Calu3 (cell line): ENCODE measurements around the gene PRR19. TPM values are rescaled to one million over a fixed set of nuclear protein-coding genes. Genes with fewer than 3 reads are reported as not detected.
A peak's percentile ranks its signal among the peaks of the same experiment; 100 is the strongest.
"Not testable (repeated sequence)": the region's sequence is repeated elsewhere in the genome, so short reads cannot be mapped to it uniquely, and the experiment has no call there.

Experiments
- BruUV-seq: library from RNA; stranded (reverse); fragments of 400-500 nt; replicated peaks from 2 replicates; lab custom pipeline; 2021; lab: Mats Ljungman, UMichigan
- CTCF ChIA-PET: fragments of 300-600 bp; sonication (Branson Sonifier 250); formaldehyde crosslinking; loops from one replicate; lab custom pipeline; 2022; ENCODE audit warnings: antibody characterized with exemption; lab: Charles Lee
- DNase-seq: peaks from one replicate; pipeline ENCODE4 v3.0.0; 2022
- H3K27ac Mint-ChIP-seq: one replicate; pipeline ENCODE4 v1.8.0; 2022; ENCODE audit warnings: mixed read lengths; ENCODE audit not compliant: unreplicated experiment
- H3K27me3 Mint-ChIP-seq: one replicate; pipeline ENCODE4 v1.8.0; 2022; ENCODE audit warnings: mixed read lengths; ENCODE audit not compliant: unreplicated experiment
- H3K36me3 Mint-ChIP-seq: one replicate; pipeline ENCODE4 v1.8.0; 2022; ENCODE audit warnings: mild to moderate bottlenecking, moderate library complexity, mixed read lengths; ENCODE audit not compliant: insufficient read depth, unreplicated experiment
- H3K4me1 Mint-ChIP-seq: one replicate; pipeline ENCODE4 v1.8.0; 2022; ENCODE audit warnings: mild to moderate bottlenecking, low read depth, mixed read lengths; ENCODE audit not compliant: unreplicated experiment
- H3K4me3 Mint-ChIP-seq: one replicate; pipeline ENCODE4 v1.8.0; 2022; ENCODE audit warnings: mild to moderate bottlenecking, low read depth, moderate library complexity, mixed read lengths; ENCODE audit not compliant: unreplicated experiment
- H3K9me3 Mint-ChIP-seq: one replicate; pipeline ENCODE4 v1.8.0; 2022; ENCODE audit warnings: low read depth, mixed read lengths; ENCODE audit not compliant: unreplicated experiment
- CTCF ChIP-seq: fragments of 200-600 bp; IDR thresholded peaks from one replicate; pipeline ENCODE4 v1.8.0; 2022; ENCODE audit warnings: antibody characterized with exemption; ENCODE audit not compliant: unreplicated experiment
- intact Hi-C: fragments of 100-400 bp; cut with micrococcal nuclease; formaldehyde crosslinking; loops from one replicate; pipeline ENCODE4 v1.10.0; 2022; ENCODE audit not compliant: unreplicated experiment
- total RNA-seq: library from RNA; stranded (reverse); gene quantifications from 2 replicates; pipeline ENCODE4 v1.2.3, GENCODE V29; 2022

Gene PRR19
- total RNA-seq, 1 experiment from 2014 or later, result 2.4 TPM

GRCh38 chr19:42254089-42254849 lies 47.7 kb upstream of the PRR19 start:
- Mint-ChIP-seq H3K4me1 (peaks cover 34% of the 10 kb centered on the region), H3K36me3 (peaks cover 68% of the 10 kb centered on the region), H3K27ac (peak overlapping the region; percentile 67), H3K9me3 (no peaks in the 10 kb centered on the region), H3K4me3 (peak overlapping the region; percentile 92), H3K27me3 (no peaks in the 10 kb centered on the region)
- BruUV-seq, result TSS peak; percentile 15
- CTCF ChIA-PET, result no interaction called here
- peak; percentile 76 for DNase-seq
- no peak for TF ChIP-seq CTCF
- intact Hi-C loops, result no loop called here

- no TSS peak for BruUV-seq
- H3K9me3 Mint-ChIP-seq, result no peaks in the 10 kb centered on the region
- TF ChIP-seq CTCF, result no peak
- H3K4me1 Mint-ChIP-seq, result peaks cover 34% of the 10 kb centered on the region
- CTCF ChIA-PET, result interaction anchor here (0.6 kb wide), 1 partner anchor 11 kb away, joined by 4 read pairs; no protein-coding TSS in a partner anchor
- H3K36me3 Mint-ChIP-seq, result peaks cover 60% of the 10 kb centered on the region
- H3K4me3 Mint-ChIP-seq, result peak within 1 kb of the TSS; percentile 92
- H3K27me3 Mint-ChIP-seq, result no peaks in the 10 kb centered on the region
- peak within 1 kb of the TSS; percentile 67 for H3K27ac Mint-ChIP-seq
- intact Hi-C loops, result no loop called here
- DNase-seq, result peak; percentile 98
These were observed 46.8 kb upstream of the PRR19 start, which contains the start of gene ERF for GRCh38 chr19:42254850-42255765. Gene ERF (minus strand): TSS chr19:42255128. CDS start chr19:42254999, 129 bp downstream.

- Mint-ChIP-seq H3K4me1 (peaks cover 34% of the 10 kb centered on the region), H3K9me3 (no peaks in the 10 kb centered on the region), H3K4me3 (peak overlapping the region; percentile 92), H3K27ac (no peak overlapping the region), H3K36me3 (peaks cover 50% of the 10 kb centered on the region), H3K27me3 (no peaks in the 10 kb centered on the region)
- intact Hi-C loops, result no loop called here
- CTCF ChIA-PET, result no interaction called here
- no TSS peak for BruUV-seq
- no peak for TF ChIP-seq CTCF
- peak; percentile 46 for DNase-seq
These were observed 45.9 kb upstream of the PRR19 start for GRCh38 chr19:42255766-42256745.

- H3K27me3 Mint-ChIP-seq, result peaks cover 14% of the 10 kb centered on the region
- CTCF ChIA-PET, result interaction anchor here (1.3 kb wide), 1 partner anchor 25 kb away, joined by 11 read pairs; no protein-coding TSS in a partner anchor
- H3K4me3 Mint-ChIP-seq, intact Hi-C loops, BruUV-seq, H3K27ac Mint-ChIP-seq, DNase-seq, H3K9me3 Mint-ChIP-seq: not testable (repeated sequence)
- peaks cover 34% of the 10 kb centered on the region for H3K36me3 Mint-ChIP-seq
- H3K4me1 Mint-ChIP-seq, result peaks cover 23% of the 10 kb centered on the region
These were observed 44.1 kb upstream of the PRR19 start for GRCh38 chr19:42257842-42258241.
